HCT116 (cell line): ENCODE results near the gene UPK1B.

Experiments
- CEBPB ChIP-seq: IDR thresholded peaks from 2 replicates; pipeline ENCODE4 v1.6.1; 2012; ENCODE audit warnings: low read depth
- EGR1 ChIP-seq: IDR thresholded peaks from 2 replicates; pipeline ENCODE4 v1.6.1; 2012; ENCODE audit warnings: low read depth
- EZH2phosphoT487 ChIP-seq: fragments of 200-600 bp; IDR thresholded peaks from 2 replicates; pipeline ENCODE4 v1.6.1; 2018; ENCODE audit warnings: antibody characterized with exemption, borderline replicate concordance
- JUND ChIP-seq: IDR thresholded peaks from 2 replicates; pipeline ENCODE4 v1.6.1; 2012
- MAX ChIP-seq: IDR thresholded peaks from 2 replicates; pipeline ENCODE4 v1.6.1; 2012
- POLR2A ChIP-seq: IDR thresholded peaks from 2 replicates; pipeline ENCODE4 v1.7.0; 2011; ENCODE audit warnings: borderline replicate concordance; ENCODE audit not compliant: insufficient read depth, insufficient read length; ENCODE audit errors: extremely low read depth
- POLR2AphosphoS5 ChIP-seq: IDR thresholded peaks from 2 replicates; pipeline ENCODE4 v1.6.1; 2011; ENCODE audit warnings: mild to moderate bottlenecking, low read depth, low read length, moderate library complexity
- TCF7L2 ChIP-seq: IDR thresholded peaks from 2 replicates; pipeline ENCODE4 v1.7.0; 2011; ENCODE audit warnings: borderline replicate concordance, inconsistent platforms; ENCODE audit not compliant: insufficient read depth, insufficient read length; ENCODE audit errors: extremely low read depth
- YY1 ChIP-seq: IDR thresholded peaks from 2 replicates; pipeline ENCODE4 v1.6.1; 2011; ENCODE audit warnings: low read length, low read depth, moderate library complexity, mild to moderate bottlenecking; ENCODE audit not compliant: insufficient replicate concordance; ENCODE audit errors: extremely low read depth
- ZFX ChIP-seq: fragments of 450-650 bp; IDR thresholded peaks from 2 replicates; pipeline ENCODE4 v1.6.1; 2017
- ZNF274 ChIP-seq: fragments of 200-500 bp; sonication (Bioruptor generic); IDR thresholded peaks from 2 replicates; pipeline ENCODE4 v1.6.1; 2014; ENCODE audit warnings: mild to moderate bottlenecking, low read depth, low read length, inconsistent platforms
- TF ChIP-seq, protein P1 (sequence below), 3 experiments: fragments of 200-600 bp in 1 of 3; sonication (generic) in 1 of 3; IDR thresholded peaks in 2 of 3; conservative IDR thresholded peaks in 1 of 3; 2 replicates each; pipeline ENCODE4 v1.5.1; 2012 to 2017; ENCODE audit warnings: low read depth in 2 of 3, low read length in 2 of 3, antibody characterized with exemption in 1 of 3, borderline replicate concordance in 1 of 3, control low read depth in 1 of 3, mild to moderate bottlenecking in 1 of 3, mixed read lengths in 1 of 3, mixed run types in 1 of 3, moderate library complexity in 1 of 3; ENCODE audit not compliant: insufficient read depth in 1 of 3
- TF ChIP-seq, protein P2 (sequence below): IDR thresholded peaks from 2 replicates; pipeline ENCODE4 v1.6.1; 2012
- TF ChIP-seq, protein P3 (sequence below): IDR thresholded peaks from 2 replicates; pipeline ENCODE4 v1.6.1; 2012; ENCODE audit warnings: low read depth

GRCh38 chr3:119140466-119140865, 32.9 kb upstream of the UPK1B start:
- TF ChIP-seq EGR1: no peak
- no peak for TF ChIP-seq POLR2A
- TF ChIP-seq POLR2AphosphoS5: no peak
- TF ChIP-seq, protein P1, sequence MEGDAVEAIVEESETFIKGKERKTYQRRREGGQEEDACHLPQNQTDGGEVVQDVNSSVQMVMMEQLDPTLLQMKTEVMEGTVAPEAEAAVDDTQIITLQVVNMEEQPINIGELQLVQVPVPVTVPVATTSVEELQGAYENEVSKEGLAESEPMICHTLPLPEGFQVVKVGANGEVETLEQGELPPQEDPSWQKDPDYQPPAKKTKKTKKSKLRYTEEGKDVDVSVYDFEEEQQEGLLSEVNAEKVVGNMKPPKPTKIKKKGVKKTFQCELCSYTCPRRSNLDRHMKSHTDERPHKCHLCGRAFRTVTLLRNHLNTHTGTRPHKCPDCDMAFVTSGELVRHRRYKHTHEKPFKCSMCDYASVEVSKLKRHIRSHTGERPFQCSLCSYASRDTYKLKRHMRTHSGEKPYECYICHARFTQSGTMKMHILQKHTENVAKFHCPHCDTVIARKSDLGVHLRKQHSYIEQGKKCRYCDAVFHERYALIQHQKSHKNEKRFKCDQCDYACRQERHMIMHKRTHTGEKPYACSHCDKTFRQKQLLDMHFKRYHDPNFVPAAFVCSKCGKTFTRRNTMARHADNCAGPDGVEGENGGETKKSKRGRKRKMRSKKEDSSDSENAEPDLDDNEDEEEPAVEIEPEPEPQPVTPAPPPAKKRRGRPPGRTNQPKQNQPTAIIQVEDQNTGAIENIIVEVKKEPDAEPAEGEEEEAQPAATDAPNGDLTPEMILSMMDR (IDR thresholded peaks at IDR 0.05 in 2 of 3, conservative IDR thresholded peaks at IDR 0.05 in 1 of 3; ENCODE audit: borderline replicate concordance in 1 of 3, insufficient read depth in 1 of 3, low read depth in 2 of 3, low read length in 2 of 3): no peak
- no peak for TF ChIP-seq EZH2phosphoT487
- TF ChIP-seq TCF7L2: no peak
- TF ChIP-seq CEBPB: no peak
- TF ChIP-seq, protein P2, sequence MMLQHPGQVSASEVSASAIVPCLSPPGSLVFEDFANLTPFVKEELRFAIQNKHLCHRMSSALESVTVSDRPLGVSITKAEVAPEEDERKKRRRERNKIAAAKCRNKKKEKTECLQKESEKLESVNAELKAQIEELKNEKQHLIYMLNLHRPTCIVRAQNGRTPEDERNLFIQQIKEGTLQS: no peak
- TF ChIP-seq MAX: no peak
- TF ChIP-seq, protein P3, sequence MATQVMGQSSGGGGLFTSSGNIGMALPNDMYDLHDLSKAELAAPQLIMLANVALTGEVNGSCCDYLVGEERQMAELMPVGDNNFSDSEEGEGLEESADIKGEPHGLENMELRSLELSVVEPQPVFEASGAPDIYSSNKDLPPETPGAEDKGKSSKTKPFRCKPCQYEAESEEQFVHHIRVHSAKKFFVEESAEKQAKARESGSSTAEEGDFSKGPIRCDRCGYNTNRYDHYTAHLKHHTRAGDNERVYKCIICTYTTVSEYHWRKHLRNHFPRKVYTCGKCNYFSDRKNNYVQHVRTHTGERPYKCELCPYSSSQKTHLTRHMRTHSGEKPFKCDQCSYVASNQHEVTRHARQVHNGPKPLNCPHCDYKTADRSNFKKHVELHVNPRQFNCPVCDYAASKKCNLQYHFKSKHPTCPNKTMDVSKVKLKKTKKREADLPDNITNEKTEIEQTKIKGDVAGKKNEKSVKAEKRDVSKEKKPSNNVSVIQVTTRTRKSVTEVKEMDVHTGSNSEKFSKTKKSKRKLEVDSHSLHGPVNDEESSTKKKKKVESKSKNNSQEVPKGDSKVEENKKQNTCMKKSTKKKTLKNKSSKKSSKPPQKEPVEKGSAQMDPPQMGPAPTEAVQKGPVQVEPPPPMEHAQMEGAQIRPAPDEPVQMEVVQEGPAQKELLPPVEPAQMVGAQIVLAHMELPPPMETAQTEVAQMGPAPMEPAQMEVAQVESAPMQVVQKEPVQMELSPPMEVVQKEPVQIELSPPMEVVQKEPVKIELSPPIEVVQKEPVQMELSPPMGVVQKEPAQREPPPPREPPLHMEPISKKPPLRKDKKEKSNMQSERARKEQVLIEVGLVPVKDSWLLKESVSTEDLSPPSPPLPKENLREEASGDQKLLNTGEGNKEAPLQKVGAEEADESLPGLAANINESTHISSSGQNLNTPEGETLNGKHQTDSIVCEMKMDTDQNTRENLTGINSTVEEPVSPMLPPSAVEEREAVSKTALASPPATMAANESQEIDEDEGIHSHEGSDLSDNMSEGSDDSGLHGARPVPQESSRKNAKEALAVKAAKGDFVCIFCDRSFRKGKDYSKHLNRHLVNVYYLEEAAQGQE: no peak
- TF ChIP-seq ZFX: no peak
- no peak for TF ChIP-seq ZNF274
- no peak for TF ChIP-seq JUND
- TF ChIP-seq YY1: no peak
